AG09319 (cell line): Measurements from ENCODE around the gene FAM193B.
"Not testable (repeated sequence)": the region's sequence is repeated elsewhere in the genome, so short reads cannot be mapped to it uniquely, and the experiment has no call there.

Source experiments
- DNase-seq: peaks from one replicate; pipeline ENCODE4 v3.0.0-alpha.2; 2010; ENCODE audit warnings: low read depth; ENCODE audit errors: extremely low read depth
- CTCF ChIP-seq: IDR thresholded peaks from 2 replicates; pipeline ENCODE4 v1.5.1; 2011; ENCODE audit warnings: low read depth, mild to moderate bottlenecking, inconsistent platforms, low read length, moderate library complexity

FAM193B gene

GRCh38 chr5:177486256-177486655, 68.1 kb downstream of the FAM193B start:
- no peak for DNase-seq
- TF ChIP-seq CTCF, result no peak

- DNase-seq, result not testable (repeated sequence)
Measured at GRCh38 chr5:177485753-177486152, 68.6 kb downstream of the FAM193B start.

- TF ChIP-seq CTCF, result no peak
- no peak for DNase-seq
Measured at GRCh38 chr5:177484902-177485549, 69.3 kb downstream of the FAM193B start.

- no peak for TF ChIP-seq CTCF
- DNase-seq, result no peak
Measured at GRCh38 chr5:177483994-177484901, 70.1 kb downstream of the FAM193B start.

- DNase-seq, result no peak
- TF ChIP-seq CTCF, result no peak
Measured at GRCh38 chr5:177483042-177483441, 71.3 kb downstream of the FAM193B start.

- DNase-seq, result no peak
- TF ChIP-seq CTCF, result no peak
Measured at GRCh38 chr5:177482359-177482795, 72.0 kb downstream of the FAM193B start.

- no peak for DNase-seq
- no peak for TF ChIP-seq CTCF
Measured at GRCh38 chr5:177479774-177480173, 74.6 kb downstream of the FAM193B start.
